ENCODE data around the gene METTL14.

METTL14 gene

GRCh38 chr4:118745357-118745756, 60.2 kb downstream of the METTL14 start:
- TF ChIP-seq CTCF (IDR thresholded peaks at IDR 0.05) (no peak), ZFX (IDR thresholded peaks at IDR 0.05; ENCODE audit: borderline replicate concordance) (no peak)
- H3K27ac ChIP-seq: peak overlapping the region; percentile 74

- TF ChIP-seq ZFX (IDR thresholded peaks at IDR 0.05; ENCODE audit: borderline replicate concordance): no peak
- TF ChIP-seq CTCF (IDR thresholded peaks at IDR 0.05): no peak
- peak overlapping the region; percentile 74 for H3K27ac ChIP-seq
Observed at GRCh38 chr4:118746251-118746919, 61.2 kb downstream of the METTL14 start.

GRCh38 chr4:118749347-118749988, 64.3 kb downstream of the METTL14 start:
- H3K27ac ChIP-seq: peak overlapping the region; percentile 29
- TF ChIP-seq ZFX (IDR thresholded peaks at IDR 0.05; ENCODE audit: borderline replicate concordance): no peak
- no peak for TF ChIP-seq CTCF (IDR thresholded peaks at IDR 0.05)

- no peak for TF ChIP-seq ZFX (IDR thresholded peaks at IDR 0.05; ENCODE audit: borderline replicate concordance)
- TF ChIP-seq CTCF (IDR thresholded peaks at IDR 0.05): no peak
- no peak overlapping the region for H3K27ac ChIP-seq
Observed at GRCh38 chr4:118751629-118752323, 66.6 kb downstream of the METTL14 start.

GRCh38 chr4:118752551-118752950, 67.4 kb downstream of the METTL14 start:
- TF ChIP-seq ZFX (IDR thresholded peaks at IDR 0.05; ENCODE audit: borderline replicate concordance) (no peak), CTCF (IDR thresholded peaks at IDR 0.05) (no peak)

GRCh38 chr4:118753096-118753495, 67.9 kb downstream of the METTL14 start:
- no peak for TF ChIP-seq CTCF (IDR thresholded peaks at IDR 0.05)
- no peak for TF ChIP-seq ZFX (IDR thresholded peaks at IDR 0.05; ENCODE audit: borderline replicate concordance)

More at GRCh38 chr4:118752551-118752950, 67.4 kb downstream of the METTL14 start:
- no peak overlapping the region for H3K27ac ChIP-seq

GRCh38 chr4:118753685-118754084, 68.5 kb downstream of the METTL14 start:
- no peak overlapping the region for H3K27ac ChIP-seq
- no peak for TF ChIP-seq CTCF (IDR thresholded peaks at IDR 0.05)
- TF ChIP-seq ZFX (IDR thresholded peaks at IDR 0.05; ENCODE audit: borderline replicate concordance): no peak

More at GRCh38 chr4:118753096-118753495, 67.9 kb downstream of the METTL14 start:
- H3K27ac ChIP-seq: no peak overlapping the region
